Smooth muscle cell (in vitro differentiated cells): ENCODE results near the gene JUP. TPM values are rescaled to one million over a fixed set of nuclear protein-coding genes. Genes with fewer than 3 reads are reported as not detected.

Experiments used
- DNase-seq: peaks from one replicate; lab custom pipeline; 2025; ENCODE audit not compliant: unreplicated experiment; lab: John Stamatoyannopoulos, UW
- H2AFZ ChIP-seq: fragments of 200-600 bp; sonication (generic); 2 replicates; pipeline ENCODE4 v1.6.0; 2016; ENCODE audit warnings: antibody characterized with exemption, low read depth, mild to moderate bottlenecking
- H3F3A ChIP-seq: fragments of 200-600 bp; sonication (generic); 2 replicates; pipeline ENCODE4 v1.6.0; 2017; ENCODE audit warnings: antibody characterized with exemption, low read depth
- H3K27ac ChIP-seq: fragments of 200-600 bp; sonication (generic); 2 replicates; pipeline ENCODE4 v1.5.1; 2016; ENCODE audit warnings: low read depth, mild to moderate bottlenecking
- H3K27me3 ChIP-seq: fragments of 200-600 bp; sonication (generic); 2 replicates; pipeline ENCODE4 v1.6.1; 2016; ENCODE audit warnings: low read depth, mild to moderate bottlenecking
- H3K36me3 ChIP-seq: fragments of 200-600 bp; sonication (generic); 2 replicates; pipeline ENCODE4 v1.5.1; 2016; ENCODE audit warnings: low read depth
- H3K4me1 ChIP-seq: fragments of 200-600 bp; sonication (generic); 2 replicates; pipeline ENCODE4 v1.5.1; 2016; ENCODE audit warnings: low read depth
- H3K4me2 ChIP-seq: fragments of 200-600 bp; sonication (generic); 2 replicates; pipeline ENCODE4 v1.6.0; 2016; ENCODE audit warnings: mild to moderate bottlenecking
- H3K4me3 ChIP-seq: fragments of 200-600 bp; sonication (generic); 2 replicates; pipeline ENCODE4 v1.5.1; 2016; ENCODE audit warnings: mild to moderate bottlenecking
- H3K79me2 ChIP-seq: fragments of 200-600 bp; sonication (generic); 2 replicates; pipeline ENCODE4 v1.6.0; 2016; ENCODE audit warnings: low read depth, mild to moderate bottlenecking
- H3K9ac ChIP-seq: fragments of 200-600 bp; sonication (generic); 2 replicates; pipeline ENCODE4 v1.6.0; 2016; ENCODE audit warnings: low read depth
- H3K9me3 ChIP-seq: fragments of 200-600 bp; sonication (generic); replicated peaks from 2 replicates; pipeline ENCODE4 v1.5.1; 2016; ENCODE audit warnings: low read depth
- H4K20me1 ChIP-seq: fragments of 200-600 bp; sonication (generic); 2 replicates; pipeline ENCODE4 v1.6.0; 2016; ENCODE audit warnings: low read depth
- WGBS: methylation state at CpG from one replicate; pipeline ENCODE4 v1.1.7; 2016; ENCODE audit warnings: low lambda C conversion rate; 5-methylcytosine and 5-hydroxymethylcytosine counted together
- polyA plus RNA-seq: library from polyadenylated mRNA; unstranded; fragments of >200 nt; fragmentation: Nextera tagmentation; extraction: Ambion mirVana; gene quantifications from 2 replicates; pipeline ENCODE4 v1.2.1, GENCODE V29; 2016
- total RNA-seq: library from RNA; depleted of rRNA; stranded (reverse); fragments of >200 nt; gene quantifications from 2 replicates; pipeline ENCODE4 v1.2.3, GENCODE V29; 2014
- TF ChIP-seq, protein P1 (sequence below): fragments of 200-600 bp; sonication (generic); IDR thresholded peaks from 2 replicates; pipeline ENCODE4 v1.5.1; 2017; ENCODE audit warnings: borderline replicate concordance, mild to moderate bottlenecking, antibody characterized with exemption; ENCODE audit not compliant: insufficient read depth, poor library complexity, severe bottlenecking

Gene JUP
- total and polyA plus RNA-seq, 2 experiments from 2014 or later: 124 to 238 TPM

DNA sequence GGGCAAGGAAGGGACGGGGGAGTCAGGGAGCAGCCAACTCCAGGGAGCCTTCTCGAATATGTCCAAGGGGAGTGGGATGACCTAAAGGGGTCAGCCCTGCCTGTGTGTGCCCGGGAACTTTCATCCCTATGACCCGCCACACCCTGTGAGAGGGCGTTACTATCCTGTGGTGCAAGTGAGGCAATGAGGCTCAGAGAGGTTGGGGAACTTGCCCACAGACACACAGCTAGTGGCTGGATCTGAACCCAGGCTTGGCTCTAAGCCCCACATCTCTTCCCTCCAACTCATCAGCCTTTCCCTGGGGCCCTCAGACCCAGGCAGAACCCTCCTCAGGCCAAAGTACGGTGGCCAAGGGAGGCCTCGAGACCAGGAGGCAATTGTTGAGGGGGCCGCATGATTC lies 23.2 kb downstream of the JUP start:
- Histone ChIP-seq H3K4me2 (no peak overlapping the region), H3F3A (no peaks in the 10 kb centered on the region), H3K27ac (no peak overlapping the region), H3K9ac (no peak overlapping the region), H3K4me3 (no peak overlapping the region), H2AFZ (no peak overlapping the region), H3K36me3 (peaks cover 17% of the 10 kb centered on the region), H3K9me3 (no peaks in the 10 kb centered on the region), H3K4me1 (no peaks in the 10 kb centered on the region), H4K20me1 (peaks cover 91% of the 10 kb centered on the region), H3K79me2 (no peaks in the 10 kb centered on the region), H3K27me3 (no peaks in the 10 kb centered on the region)
- 98% methylated on average over 8 of the region's 8 CpGs for WGBS
- TF ChIP-seq, protein P1, sequence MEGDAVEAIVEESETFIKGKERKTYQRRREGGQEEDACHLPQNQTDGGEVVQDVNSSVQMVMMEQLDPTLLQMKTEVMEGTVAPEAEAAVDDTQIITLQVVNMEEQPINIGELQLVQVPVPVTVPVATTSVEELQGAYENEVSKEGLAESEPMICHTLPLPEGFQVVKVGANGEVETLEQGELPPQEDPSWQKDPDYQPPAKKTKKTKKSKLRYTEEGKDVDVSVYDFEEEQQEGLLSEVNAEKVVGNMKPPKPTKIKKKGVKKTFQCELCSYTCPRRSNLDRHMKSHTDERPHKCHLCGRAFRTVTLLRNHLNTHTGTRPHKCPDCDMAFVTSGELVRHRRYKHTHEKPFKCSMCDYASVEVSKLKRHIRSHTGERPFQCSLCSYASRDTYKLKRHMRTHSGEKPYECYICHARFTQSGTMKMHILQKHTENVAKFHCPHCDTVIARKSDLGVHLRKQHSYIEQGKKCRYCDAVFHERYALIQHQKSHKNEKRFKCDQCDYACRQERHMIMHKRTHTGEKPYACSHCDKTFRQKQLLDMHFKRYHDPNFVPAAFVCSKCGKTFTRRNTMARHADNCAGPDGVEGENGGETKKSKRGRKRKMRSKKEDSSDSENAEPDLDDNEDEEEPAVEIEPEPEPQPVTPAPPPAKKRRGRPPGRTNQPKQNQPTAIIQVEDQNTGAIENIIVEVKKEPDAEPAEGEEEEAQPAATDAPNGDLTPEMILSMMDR: no peak
- DNase-seq: no peak

DNA sequence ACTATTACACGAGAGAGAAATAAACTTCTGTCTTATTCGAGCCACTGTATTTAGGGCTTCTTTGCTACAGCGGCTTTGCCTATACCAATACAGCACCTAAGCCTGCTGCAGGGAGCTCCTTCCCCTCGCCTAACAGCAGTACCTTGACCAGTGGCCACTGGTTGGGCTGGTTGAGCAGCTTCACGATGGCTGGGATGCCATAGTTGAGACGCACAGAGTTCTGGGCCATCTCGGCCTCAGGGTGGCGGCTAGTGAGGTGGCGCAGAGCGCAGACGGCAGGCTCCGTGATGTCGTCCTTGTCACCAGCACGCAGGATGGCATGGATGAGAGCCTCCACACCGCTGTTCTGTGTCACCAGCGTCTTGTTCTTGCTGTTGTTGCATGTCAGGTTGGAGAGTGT lies 23.7 kb downstream of the JUP start:
- Histone ChIP-seq H3K4me2 (no peak overlapping the region), H3K9ac (no peak overlapping the region), H3K4me3 (no peak overlapping the region), H2AFZ (no peak overlapping the region), H3K4me1 (no peaks in the 10 kb centered on the region), H3F3A (no peaks in the 10 kb centered on the region), H3K9me3 (no peaks in the 10 kb centered on the region), H3K27me3 (no peaks in the 10 kb centered on the region), H3K36me3 (peaks cover 18% of the 10 kb centered on the region), H4K20me1 (peaks cover 91% of the 10 kb centered on the region), H3K79me2 (no peaks in the 10 kb centered on the region), H3K27ac (no peak overlapping the region)
- 94% methylated on average over 16 of the region's 16 CpGs for WGBS
- DNase-seq: no peak
- TF ChIP-seq, protein P1: no peak

DNA sequence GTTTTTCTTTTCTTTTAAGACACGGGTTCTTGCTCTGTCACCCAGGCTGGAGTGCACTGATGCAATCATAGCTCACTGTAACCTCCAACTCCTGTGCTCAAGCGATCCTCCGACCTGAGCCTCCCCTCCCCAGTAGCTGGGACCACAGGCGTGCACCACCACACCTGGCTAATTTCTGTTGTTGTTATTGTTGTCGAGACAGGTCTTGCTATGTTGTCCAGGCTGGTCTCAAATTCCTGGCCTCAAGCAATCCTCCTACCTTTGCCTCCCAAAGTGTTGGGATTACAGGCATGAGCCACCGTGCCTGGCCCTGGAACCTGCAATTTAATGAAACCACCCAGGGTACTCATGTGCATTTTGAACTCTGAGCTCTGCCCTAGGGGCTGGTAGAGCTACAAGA lies 24.1 kb downstream of the JUP start:
- no peak overlapping the region for H3K9ac ChIP-seq
- TF ChIP-seq, protein P1: no peak
- H3K79me2 ChIP-seq: no peaks in the 10 kb centered on the region
- no peaks in the 10 kb centered on the region for H3F3A ChIP-seq
- no peaks in the 10 kb centered on the region for H3K9me3 ChIP-seq
- H3K4me1 ChIP-seq: no peaks in the 10 kb centered on the region
- no peak for DNase-seq
- H3K4me2 ChIP-seq: no peak overlapping the region
- H3K36me3 ChIP-seq: peaks cover 22% of the 10 kb centered on the region
- H3K27ac ChIP-seq: no peak overlapping the region
- H3K27me3 ChIP-seq: no peaks in the 10 kb centered on the region
- no peak overlapping the region for H3K4me3 ChIP-seq
- WGBS: 96% methylated on average over 6 of the region's 6 CpGs
- peaks cover 91% of the 10 kb centered on the region for H4K20me1 ChIP-seq
- no peak overlapping the region for H2AFZ ChIP-seq

DNA sequence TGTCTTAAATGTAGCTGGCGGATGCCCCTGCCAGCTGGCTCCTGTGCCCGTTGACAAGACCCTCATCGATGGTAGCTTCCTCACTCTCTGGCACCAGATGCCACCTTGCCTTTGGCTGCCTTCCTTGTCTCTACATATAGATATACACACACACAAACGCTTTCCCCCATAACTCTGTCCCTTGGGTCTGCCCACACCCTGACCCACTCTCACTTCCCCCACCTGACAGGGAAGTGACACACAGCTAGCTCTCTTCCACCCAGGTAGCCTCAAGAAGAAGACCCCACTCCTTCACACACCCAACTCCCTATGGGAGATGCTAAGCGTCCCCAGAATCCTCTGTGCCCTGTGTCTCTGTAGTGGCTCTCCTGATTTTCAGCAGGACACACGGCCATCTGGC lies 25.6 kb downstream of the JUP start:
- no peaks in the 10 kb centered on the region for H3K79me2 ChIP-seq
- H3K9me3 ChIP-seq: no peaks in the 10 kb centered on the region
- H3F3A ChIP-seq: peaks cover 4% of the 10 kb centered on the region
- H4K20me1 ChIP-seq: peaks cover 78% of the 10 kb centered on the region
- no peaks in the 10 kb centered on the region for H3K27me3 ChIP-seq
- DNase-seq: no peak
- WGBS: 96% methylated on average over 6 of the region's 6 CpGs
- no peak overlapping the region for H3K4me2 ChIP-seq
- H2AFZ ChIP-seq: no peak overlapping the region
- no peaks in the 10 kb centered on the region for H3K4me1 ChIP-seq
- no peak overlapping the region for H3K9ac ChIP-seq
- H3K36me3 ChIP-seq: peaks cover 25% of the 10 kb centered on the region
- H3K27ac ChIP-seq: no peak overlapping the region
- H3K4me3 ChIP-seq: no peak overlapping the region
- TF ChIP-seq, protein P1: no peak
